GM21619 (cell line): ENCODE results near the gene ITPK1.

ENCODE experiments used
- ATAC-seq: cut with Tn5 transposase; IDR thresholded peaks from one replicate; pipeline ENCODE4 v1.9.1; 2021; ENCODE audit not compliant: unreplicated experiment

ITPK1 gene

DNA sequence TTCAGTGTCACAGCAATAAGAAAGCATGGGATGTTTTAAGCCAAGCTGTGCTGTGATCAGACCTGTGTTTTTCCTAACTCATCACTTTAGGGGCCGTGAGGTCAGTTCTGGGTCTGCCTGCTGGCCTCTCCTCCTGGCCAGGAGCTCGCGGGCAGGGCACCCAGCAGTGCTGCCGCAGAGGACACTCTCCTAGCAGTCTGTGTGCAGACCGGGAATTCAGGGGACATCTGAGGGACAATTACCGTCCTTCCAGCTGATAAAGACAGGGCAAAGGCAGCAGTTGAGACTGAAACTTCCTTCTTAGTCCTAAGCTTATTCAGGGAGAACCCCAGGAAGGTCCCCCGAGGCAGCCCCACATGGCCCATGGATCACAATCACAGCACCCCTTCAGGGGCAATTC lies 103.2 kb downstream of the ITPK1 start:
- no peak for ATAC-seq

DNA sequence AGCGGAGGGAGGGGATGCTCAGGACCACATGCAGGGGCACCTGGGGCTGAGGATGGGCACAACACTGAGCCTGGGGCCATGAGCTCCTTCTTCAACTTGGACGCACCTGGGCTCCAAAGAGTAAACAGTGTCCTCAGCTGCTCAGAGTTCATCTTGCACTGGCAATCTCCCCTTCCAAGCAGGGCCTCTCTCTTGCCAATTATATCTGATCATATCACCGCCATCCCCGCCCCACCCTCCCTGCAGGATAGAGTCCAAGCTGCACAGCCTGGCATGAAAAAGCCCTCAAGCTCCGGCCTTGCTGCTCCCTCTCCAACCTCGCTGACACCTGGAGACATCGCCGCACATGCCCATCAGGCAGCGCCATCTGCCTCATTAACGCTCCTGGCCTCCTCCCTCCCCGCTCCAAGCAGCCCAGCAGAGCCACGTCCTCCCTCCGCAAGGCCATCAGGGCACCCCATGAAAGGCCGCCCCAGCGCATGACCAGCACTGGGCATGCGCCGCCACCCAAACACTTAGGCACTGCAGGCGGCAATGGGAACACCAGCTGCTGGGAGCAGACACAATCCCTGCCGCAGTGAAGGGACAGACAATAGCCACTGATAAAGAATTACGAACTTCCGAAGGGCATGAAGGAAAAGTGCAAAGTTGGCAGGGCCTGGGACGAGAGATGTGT lies 103.9 kb downstream of the ITPK1 start:
- ATAC-seq, result no peak

DNA sequence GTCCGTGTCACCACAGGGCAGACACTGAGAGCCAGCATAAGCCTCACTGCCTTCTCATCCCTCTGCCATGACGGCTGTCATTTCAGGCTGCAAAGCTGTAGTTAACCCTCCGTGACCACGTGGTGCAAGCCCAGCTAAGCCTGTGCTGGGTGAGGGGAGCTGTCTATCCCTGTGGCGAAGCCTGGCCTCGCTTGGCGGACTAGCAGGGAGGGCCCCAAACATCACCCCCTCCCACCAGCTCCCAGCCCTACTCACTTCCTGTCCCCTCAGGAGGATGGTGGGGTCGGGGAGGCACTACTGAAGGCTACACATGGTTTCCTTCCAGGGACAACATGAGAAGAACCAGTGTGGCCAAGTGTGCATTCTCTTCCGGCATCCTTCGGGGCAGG lies 104.6 kb downstream of the ITPK1 start:
- ATAC-seq, result no peak

DNA sequence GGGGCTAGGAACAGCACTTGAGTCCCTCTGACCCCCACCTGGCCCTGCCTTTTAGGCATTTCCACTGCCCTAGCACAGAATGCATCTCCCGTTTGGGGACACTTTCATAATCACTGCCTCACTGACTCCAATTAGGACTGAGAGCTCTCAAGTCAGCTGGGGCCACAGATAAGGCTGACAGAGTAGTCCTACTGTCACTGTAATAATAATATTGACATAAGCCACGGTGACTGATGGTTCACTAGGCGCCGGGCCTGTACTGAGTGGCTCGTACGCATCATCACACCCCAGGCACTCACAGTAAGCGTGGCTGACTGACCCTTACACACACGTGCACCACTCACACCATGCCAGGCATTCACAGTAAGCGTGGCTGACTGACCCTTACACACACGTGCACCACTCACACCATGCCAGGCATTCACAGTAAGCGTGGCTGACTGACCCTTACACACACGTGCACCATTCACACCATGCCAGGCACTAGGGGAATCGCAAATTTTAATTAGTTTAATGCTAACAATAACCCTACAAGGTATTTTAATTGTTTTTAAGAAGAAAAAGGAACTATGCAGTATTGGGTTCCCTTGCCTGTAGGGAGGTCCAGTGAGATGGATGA lies 105.1 kb downstream of the ITPK1 start:
- ATAC-seq, result no peak

DNA sequence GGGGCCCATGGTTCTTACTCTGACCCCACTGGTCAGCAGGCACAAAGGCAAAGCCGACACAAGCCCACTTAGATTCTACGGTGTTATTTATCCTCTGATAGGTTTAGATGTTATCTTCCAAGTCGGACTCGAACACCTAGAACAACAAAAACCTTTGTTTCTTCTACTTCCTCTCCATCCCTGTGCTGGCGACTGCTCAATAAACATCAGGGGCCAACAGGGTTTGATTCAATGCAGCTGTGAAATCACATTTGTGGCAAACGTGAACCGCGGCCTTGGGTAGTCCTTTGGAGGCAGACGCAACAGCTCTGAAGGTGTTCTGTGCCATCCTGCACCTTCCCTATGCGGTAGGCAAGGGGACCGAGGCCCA lies 105.6 kb downstream of the ITPK1 start:
- no peak for ATAC-seq

DNA sequence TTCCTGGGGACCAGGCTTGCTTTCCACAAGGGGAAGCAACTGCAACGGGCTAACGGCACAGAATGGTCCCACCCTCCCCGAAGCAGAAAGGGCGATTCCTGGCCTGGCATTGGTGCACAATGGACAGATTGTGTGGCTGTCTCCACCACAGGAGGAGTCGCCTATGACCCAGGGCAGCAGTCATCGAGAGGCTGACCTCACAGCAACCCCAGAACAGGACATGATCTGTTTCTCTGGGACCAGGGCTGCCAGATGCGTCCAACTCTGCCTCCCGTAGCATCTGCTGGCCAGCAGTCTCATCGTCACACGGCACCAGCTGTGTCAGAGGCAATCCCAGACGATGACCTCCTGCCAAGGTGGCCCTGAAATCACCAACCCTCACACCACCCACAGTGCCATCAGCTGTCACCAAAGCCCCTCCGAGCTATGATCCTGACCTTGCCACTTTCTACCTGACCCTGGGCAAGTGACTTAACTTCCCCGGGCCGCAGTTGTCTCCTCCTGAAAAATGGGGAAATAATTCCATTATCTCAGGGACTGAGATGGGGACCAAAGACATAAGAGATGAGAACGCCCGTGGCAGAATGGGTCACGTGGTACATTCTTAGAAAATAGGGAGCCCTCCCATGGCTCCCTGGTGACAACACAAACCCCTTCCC lies 106.1 kb downstream of the ITPK1 start:
- ATAC-seq, result no peak

DNA sequence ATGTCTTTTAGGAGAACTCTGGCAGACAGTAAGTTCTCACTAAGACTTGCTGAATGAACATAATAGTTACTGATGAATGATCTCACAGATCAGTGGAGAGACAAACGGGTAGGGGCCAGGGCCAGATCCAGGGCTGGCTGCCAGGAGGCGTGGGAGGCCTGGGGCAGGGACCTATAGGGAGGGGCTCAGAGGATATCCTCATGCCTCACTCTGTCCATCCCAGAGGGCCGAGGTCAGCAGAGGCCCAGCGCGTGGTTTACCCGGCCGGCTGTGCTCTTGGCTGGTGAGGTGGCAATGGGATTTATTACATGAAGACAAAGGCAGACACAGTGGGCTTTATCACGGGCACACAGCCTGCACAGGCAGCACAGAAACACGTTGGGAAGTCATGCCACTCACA lies 107.3 kb downstream of the ITPK1 start:
- no peak for ATAC-seq

DNA sequence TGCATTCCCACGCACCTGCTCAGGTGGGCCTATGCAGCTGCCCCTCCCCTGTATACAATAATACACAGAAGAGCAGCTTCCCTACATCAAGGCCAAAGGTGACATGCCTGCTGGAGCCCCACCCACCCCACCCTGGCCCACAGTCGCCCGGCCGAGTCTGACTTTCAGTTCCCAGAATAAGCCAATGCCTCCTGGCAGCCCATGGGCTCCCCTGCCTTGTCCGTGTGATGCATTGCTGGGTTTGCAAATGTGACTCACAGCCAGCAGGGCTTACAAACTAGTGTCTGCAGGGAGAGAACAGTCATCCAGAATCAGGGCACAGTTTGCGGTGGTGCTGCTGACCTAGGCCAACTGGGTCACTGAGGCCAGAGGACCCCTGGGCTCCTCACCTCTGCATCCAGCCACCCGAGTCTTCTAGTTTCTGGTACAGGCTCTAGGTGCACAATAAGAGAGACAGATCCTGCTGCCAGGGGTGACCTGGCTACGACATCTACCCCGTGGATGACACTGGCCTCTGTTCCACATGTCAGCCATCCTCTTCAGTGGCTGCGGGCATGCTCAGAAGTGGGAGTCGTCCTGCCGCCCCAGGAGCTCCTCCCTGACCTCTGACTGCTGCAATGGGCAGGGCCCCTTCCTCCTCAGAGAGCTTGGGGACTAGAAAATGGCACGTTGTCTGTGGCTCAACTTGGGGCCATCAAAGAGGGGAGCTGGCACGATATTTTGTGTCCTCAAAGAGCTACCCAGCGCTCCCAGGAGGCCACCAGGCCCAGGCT lies 108.3 kb downstream of the ITPK1 start:
- ATAC-seq, result no peak

DNA sequence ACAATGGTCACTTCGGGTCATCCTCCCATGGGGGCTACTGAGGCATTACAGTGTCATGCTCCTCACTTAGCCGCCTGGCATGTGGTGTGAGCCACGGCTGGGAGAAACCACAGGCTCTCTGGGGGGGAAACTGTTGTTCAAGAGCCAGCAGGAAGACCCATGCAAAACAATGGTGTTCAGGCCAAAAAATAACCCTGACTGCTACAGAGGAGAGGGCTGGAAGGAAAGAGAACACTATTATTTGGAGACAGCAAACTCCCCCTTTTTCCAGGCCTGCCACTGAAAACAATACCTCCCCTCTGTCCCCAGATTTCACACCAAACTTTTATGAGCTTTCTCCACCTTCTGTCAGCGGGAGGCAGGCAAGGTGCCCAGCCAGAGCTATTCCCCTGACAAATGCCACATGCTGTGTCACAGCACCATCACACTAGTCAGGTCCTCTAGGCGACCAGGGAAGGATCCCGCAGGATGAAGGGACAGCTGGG lies 109.1 kb downstream of the ITPK1 start:
- no peak for ATAC-seq

DNA sequence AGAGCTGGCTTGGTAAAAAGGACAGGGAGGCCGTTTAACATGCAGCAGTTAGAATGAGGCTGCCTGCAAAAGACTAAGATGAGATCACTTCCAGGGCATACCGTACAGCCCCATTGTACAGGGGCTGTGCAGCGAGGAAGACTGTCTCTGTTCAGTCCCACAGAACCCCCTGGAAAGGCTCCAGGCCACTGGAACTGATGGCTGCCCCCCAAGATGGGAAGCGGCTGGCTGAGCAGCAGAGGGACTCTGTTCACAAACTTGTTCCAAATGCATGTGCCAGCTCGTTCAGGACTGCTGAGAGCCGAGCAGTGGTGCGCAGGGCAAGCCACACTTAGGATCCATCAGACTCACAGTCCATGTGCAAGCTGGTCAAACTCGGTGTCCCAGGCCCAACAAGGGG lies 109.9 kb downstream of the ITPK1 start:
- ATAC-seq, result no peak

DNA sequence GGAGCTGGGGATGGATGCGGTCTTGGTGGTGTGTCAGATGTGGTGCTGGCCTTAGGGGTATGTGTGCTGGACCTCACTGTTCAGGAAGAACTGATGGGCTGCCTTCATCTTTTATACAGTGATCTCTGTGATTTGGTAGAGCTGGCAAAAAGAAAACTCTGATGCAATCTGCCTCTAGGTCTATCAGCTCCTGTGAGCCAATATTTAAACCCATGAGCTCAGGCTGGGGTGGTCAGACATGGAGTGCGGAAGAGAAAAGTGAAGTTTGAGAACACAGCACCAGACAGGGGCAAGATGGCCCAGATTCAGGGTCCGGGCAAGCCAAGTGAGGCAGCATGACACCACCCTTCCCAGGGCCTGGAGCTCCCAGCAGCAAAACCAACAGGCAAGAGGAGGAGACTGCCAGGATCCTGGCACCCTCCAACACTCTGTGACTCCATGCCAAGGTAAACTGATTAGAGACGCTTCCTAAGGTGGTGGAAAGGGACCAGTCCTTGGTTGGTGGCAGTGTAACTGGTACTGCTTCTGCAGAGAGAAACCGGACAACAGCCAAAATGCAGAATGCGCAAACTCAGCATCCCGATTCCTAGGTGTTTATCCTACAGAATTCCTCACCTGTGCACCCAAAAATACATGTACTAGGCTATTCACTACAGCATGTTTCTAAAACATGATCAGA lies 110.5 kb downstream of the ITPK1 start:
- no peak for ATAC-seq

DNA sequence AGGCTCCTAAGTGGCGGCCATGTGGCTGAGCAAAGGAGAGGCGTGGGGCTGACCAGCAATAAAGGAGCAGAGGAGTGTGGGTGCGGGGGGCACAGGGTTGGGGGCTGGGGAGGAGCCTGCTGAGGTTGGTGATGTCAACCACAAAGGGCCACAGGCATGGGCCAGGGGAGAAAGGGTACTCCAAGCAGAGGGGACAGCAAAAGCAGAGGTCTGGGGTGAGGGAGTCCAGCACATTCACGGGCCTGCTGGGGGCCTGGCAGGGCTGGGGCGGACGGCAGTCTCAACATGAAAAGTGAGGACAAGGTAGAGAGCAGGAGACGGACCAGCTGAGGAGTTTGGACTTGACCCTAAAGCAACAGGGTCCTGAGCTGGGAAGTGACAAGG lies 111.0 kb downstream of the ITPK1 start:
- no peak for ATAC-seq

DNA sequence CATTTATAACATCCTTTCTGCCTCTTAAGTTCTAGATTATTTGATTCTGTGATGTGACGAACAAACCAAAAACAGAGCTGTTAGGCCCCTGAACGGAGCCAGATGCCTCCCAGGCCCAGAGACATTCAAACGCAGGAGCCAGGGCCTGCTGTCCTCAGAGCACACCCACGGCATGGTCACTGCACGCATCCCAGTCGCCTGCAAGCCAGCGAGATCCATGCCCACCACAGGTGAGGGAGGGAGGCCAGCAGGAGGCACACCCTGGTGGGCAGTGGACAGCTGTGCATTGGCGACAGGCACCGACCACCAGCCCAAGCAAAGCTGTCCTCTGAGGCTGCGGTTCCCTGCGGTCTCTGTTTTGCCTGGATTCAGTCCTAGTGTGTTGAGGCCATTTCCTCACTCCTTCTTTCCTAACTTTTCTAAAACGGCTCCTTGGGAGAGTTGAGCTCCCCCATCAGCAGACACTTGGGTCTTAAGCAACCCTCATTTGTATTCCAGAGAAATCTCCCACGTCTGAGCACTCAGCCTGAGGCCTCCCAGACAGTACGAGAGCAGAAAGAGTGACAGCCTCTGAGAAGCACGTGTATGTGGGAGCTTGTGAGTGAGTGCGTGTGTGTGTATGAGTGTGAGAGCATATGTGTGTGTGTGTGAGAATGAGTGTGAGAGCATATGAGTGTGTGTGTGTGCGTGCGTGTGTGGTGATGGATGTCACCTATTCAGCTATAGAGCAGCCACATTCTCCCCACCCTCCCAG lies 111.6 kb downstream of the ITPK1 start:
- ATAC-seq, result no peak

DNA sequence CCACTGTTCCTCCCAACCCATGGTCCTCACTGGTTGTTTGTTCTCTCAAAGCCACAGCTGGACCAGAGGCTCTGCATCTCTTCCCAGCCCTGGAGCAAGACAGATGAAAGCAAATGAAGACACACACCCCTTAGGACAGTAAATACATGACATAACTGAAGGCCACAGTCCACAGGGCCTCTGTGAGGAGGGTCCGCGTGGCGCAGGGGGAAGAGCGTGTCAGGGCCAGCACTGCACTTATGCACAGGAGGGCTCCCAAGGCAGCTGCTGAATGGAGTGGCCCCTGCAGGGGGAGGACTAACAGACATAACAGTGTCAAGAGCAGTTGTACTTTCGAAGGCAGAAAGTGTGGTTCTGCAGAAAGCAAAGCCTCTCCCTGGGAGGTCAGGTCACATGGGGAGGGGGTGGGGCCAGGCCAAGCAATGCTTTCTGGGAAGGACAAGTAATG lies 112.8 kb downstream of the ITPK1 start:
- no peak for ATAC-seq

DNA sequence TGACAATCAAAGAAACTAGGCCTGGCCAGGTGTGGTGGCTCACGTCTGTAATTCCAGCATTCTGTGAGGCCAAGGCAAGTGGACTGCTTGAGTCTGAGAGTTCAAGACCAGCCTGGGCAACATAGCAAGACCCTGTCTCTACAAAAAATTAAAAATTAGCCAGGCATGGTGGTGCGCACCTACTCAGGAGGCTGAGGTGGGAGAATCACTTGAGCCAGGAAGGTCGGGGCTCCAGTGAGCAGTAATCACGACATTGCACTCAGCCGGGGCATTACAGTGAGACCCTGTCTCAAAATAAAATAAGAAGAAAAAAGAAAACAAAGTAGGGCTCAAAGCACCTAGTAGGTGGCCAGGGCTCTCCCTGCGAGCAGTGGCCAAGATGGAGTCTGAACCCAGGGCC lies 113.7 kb downstream of the ITPK1 start:
- no peak for ATAC-seq

DNA sequence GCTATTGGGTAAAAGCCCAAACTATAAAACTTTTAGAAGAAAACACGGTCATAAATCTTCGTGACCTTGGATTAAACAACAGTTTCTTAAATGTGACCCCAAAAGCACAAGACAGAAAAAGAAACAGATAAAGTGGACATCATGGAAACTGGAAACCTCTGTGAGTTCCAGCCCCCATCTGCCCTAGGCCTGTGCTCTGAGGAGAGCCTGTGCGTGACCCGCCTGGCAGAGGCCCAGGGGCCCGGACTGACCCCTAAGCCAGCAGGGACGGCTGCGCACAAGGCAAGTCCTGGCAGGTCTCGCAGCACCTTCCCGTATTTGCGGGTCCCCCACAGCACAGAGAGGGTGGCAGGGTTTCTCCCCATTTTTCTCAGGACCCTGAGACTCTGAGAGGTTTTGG lies 116.8 kb downstream of the ITPK1 start:
- no peak for ATAC-seq

DNA sequence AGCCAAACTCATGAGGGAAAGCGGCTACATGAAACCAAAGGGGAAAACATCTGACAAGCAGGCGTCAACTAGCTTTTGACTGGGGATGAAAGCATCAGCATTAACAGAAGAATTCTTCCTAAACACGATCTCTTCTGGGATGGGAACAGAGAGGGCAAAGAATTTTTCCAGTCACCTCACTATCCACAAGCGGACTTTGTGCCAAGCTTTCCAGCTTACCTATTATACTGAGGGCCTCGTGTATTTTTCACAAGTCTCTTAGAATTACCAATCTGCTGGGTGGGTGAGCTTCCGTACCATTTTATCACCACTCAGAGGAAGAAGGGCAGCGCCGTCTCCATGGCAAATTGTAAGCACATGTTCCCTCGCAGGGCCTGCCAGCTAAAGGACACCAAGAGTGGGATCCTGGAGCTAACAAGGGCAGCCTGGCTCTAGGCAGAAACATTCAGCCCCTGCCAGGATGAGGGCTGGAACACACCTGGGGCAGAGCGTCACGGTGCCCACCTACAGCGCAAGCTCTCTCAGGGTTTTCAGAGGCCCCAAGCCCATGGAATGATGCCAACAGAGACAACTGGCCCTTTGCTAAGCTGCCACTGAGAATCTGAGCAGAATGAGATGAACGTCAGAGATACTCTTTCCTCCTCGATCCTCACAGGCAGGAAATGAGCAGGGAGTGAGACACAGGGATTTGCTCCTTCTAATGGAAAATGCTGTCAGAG lies 118.2 kb downstream of the ITPK1 start:
- no peak for ATAC-seq

DNA sequence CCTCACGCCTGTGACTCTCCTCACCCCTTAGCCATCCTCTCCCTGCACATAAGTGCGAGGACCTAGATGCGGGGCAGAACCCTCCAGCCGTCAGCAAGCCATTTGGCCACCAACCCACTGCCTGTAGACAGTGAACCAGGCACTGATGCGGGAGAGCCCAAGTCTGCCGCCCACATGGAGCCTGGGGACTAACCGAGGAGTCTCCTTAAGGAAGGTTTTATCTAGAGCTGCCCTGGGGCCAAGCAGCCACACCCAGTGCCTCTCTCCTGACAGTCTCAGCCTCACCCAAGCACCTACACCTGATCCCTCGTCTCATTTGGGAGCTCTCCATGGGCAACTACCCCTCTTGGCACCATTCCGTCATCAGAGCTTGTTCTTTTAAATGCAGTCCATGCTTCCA lies 120.1 kb downstream of the ITPK1 start:
- no peak for ATAC-seq

DNA sequence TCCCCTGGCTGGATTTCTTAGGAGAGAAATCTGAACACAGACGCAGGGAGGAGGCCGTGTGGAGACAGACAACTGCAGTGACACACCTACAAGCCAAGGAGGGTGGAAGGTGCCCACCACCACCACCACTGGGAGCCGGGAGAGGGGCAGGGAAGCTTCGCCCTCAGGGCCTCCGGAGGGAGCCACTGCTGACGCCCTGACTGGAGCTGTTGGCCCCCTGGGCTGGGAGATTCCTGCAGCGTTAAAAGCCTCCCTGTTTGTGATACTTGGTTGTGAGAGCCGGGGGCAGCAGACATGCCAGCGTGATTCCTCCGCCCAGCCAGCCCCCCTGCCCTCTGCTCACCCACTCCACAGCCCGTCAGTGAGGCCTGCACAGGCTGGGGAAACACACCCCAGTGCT lies 120.8 kb downstream of the ITPK1 start:
- no peak for ATAC-seq
